ENCODE measurements around the gene KREMEN1.

The KREMEN1 gene

GRCh38 chr22:29136782-29137700 is 64.2 kb downstream of the KREMEN1 start:
- DNase-seq, result no peak

DNA sequence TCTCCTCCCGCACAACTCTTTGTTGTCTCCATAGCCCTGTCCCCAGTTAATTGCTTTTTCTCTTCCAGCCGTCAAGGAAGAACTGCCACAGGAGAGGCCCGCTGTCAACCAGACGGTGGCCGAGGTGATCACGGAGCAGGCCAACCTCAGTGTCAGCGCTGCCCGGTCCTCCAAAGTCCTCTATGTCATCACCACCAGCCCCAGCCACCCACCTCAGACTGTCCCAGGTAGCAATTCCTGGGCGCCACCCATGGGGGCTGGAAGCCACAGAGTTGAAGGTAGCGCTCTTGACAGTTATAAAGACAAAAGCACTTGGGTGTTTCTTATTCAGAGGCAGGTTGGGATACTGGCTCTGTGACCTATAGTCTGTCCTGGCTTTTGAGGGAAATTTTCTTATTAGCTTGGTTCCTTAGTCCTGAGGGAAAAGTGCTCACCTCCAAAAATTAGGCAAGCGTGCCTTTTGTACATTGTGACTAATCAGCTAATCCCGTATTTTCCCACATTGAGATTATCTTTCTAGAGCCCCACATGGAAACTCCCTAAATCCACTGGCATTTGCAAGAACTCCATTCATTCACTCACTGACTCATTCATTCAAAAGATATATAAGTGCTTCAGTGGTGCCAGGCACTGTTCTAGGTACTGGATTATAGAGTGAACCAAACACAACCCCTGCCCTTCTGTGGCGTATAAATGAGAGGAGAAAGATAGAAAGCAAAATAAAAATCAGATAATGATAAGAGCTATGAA is 65.9 kb downstream of the KREMEN1 start:
- no peak for DNase-seq

DNA sequence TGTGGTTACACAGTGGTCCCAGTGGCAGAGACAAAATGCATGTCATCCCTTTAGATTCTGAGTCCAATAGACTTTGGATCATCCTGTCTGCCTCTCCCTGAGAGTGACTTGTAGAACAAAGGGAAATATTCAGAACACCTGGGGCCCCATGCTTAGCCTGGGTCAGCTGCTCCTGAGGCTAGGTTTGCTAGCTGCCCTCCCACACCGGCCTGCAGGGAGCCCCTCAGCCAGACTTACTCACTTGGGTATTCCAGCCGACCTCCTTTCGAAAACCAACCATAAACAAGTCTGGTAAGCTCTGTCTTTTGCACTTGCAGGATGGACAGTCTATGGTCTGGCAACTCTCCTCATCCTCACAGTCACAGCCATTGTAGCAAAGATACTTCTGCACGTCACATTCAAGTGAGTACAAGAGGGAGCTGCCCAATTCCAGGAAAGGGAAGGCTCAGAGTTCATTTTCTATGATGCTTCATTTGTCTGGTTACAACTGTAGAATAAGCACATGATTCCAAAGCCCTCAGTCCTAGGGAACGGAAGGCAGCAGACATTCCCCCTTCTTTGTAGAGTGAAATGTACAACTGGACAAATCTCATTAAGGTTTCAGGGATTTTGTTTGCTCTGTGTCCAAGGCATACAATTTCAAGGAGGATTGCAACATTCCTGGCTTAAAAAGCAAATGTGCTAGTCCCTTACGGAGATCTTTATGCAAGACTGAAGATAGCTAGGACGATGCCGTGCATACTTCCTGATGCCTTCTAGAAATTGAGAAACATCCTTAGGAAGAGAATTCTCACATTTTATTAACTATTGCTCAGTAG is 67.3 kb downstream of the KREMEN1 start:
- no peak for DNase-seq

GRCh38 chr22:29141078-29141688 is 68.3 kb downstream of the KREMEN1 start:
- no peak for DNase-seq

DNA sequence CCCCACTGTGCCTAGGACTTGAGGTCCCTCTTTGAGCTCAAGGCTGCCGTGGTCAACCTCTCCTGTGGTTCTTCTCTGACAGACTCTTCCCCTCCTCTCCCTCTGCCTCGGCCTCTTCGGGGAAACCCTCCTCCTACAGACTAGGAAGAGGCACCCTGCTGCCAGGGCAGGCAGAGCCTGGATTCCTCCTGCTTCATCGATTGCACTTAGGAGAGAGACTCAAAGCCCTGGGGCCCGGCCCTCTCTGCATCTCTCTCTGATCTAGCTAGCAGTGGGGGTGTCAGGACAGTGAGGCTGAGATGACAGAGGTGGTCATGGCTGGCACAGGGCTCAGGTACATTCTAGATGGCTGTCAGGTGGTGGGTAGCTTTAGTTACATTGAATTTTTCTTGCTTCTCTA is 69.3 kb downstream of the KREMEN1 start:
- no peak for DNase-seq

DNA sequence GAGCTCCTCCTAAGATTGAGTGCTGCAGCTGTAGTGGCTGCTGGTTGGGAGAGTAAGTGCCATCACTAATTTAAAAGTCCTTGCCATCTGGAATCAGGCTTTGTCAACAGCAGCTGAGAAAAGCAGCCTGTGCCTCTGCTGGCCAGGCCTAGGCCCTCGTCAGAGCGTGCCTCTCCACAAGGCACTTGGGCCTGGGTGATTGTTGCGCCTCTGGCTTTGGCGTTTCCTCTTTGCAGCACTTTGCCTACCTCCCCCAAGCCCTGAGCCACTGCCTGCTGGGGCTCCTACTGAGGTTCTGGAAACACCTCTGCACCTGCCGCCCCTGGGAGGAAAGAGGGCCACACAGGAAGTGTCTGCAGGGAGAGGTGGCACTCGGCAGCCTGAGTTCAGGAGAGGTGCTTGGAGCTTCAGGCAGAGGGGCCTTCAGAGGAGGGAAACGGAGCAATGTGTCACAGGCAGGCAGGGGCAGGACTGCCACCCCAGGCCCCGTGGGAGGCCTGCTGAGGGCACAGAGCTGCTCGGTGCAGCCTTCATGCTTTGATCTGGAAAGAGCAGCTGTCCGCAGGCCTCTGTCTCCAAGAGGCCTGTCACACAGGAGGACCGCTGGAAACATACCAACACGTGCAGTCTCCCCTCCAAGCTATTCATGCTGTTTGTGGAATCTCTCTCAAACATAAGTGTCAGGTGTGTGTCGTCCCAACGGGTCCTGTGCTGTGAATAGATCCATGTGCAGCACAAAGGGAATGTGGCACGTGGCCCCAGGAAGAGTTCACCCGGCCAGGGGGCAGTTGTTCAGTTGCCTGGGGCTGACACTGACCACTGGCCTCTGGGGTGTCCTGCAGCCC is 71.3 kb downstream of the KREMEN1 start:
- DNase-seq, result no peak

DNA sequence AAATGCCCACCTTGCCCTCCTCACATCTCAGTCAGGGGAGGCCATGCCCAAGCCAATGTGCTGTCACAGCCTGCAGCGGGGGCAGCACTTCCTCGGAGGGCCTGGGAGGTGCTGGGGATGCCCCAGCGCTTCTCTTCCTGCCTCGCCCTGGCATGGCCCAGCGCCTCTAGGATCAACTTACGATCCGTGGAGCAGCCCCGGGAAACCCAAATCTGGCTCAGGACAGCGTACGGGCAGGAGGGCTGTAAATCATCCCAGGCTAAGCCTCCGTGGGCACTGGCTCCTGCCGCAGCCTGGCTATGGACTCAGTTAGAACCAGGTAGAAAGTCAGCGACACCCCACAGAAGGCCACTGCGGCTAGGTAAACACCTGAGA is 71.9 kb downstream of the KREMEN1 start:
- no peak for DNase-seq

GRCh38 chr22:29145321-29146072 is 72.7 kb downstream of the KREMEN1 start:
- DNase-seq, result no peak

GRCh38 chr22:29146091-29146560 is 73.3 kb downstream of the KREMEN1 start:
- DNase-seq, result no peak

DNA sequence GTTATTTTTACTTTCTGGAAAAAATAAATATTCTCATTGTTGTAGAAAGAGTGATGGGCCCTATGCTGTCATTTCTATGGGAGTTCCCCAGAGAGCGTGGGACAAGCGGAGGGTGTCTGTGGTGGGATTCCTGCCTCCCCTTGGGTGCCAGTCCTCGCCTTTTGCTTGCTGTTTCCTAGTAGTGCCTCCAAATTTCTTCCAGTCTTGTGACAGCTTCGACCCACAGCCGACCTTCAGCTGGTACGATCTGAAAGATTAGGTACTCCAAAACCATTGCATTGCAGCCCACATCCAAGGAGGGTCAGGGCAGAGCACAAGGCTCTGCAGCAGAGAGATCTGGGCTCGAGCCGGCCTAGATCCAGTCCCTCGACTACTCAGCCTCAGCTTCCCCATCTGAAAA is 73.9 kb downstream of the KREMEN1 start:
- no peak for DNase-seq

DNA sequence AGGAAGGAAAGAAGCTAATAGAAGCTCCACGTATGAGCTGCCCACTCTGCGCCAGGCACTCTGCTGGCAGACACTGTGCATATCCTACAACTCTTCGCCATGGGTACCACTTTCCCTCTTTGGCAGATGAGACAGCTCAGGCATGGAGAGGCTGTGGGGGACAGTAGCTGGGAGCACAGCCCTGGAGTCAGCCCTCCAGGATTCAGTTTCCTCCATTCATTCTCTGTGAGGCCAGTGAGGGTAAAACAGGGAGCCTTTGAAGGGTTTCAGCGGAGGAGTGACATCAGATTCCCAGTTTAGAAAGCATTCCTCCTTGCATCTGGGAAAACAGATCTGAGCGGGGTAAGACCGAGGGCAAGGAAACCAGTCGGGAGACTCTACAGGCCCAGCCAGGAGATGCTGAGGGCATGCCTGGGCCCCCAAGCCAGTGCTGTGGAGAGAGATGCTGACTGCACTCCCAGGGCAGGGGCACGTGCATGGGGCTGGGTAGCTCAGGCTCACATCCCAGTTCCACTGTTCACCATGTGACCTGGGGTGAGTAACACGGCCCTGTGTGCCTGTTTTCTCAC is 74.6 kb downstream of the KREMEN1 start:
- no peak for DNase-seq

- no peak for DNase-seq
Observed at GRCh38 chr22:29148036-29148435, 75.2 kb downstream of the KREMEN1 start.

DNA sequence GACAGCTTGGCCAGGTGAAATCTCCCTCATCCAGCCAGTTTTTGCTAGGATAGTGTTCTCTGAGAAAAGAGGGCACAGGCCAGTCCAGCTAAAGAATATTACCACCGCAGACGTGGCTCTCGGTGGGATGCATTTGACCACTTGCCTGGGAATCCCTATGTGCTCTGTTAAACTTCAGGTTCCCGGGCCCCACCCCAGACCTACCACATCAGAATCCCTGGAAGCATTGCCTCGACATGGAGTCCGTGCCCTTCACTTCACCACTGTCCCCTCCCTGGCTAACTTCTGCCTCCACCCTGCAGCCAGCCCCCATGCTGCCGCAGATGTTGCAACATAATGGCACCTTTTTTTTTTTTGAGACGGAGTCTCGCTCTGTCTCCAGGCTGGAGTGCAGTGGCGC is 76.0 kb downstream of the KREMEN1 start:
- DNase-seq, result no peak

- DNase-seq, result no peak
Observed at GRCh38 chr22:29149841-29150555, 77.2 kb downstream of the KREMEN1 start.

DNA sequence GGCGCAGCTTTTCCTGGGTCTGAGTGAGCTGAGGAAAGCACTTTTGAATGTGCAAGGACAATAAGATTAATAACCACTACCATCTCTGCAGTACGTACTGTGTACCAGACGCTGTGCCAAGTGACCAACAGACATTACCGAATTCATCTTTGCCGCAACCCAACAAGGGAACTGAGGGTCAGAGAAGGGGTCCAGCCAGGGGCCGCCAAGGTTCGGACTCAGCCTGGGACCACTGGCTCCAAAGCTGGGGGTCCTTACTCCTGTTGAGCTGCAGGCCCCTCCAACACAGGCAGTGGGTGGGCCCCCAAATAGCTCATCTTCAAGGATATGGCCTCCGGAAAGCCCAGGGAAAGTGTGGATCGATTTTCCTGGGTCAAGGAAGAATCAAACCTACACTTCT is 77.9 kb downstream of the KREMEN1 start:
- DNase-seq, result no peak

GRCh38 chr22:29151316-29151715 is 78.5 kb downstream of the KREMEN1 start:
- DNase-seq, result no peak

GRCh38 chr22:29152045-29152953 is 79.5 kb downstream of the KREMEN1 start:
- no peak for DNase-seq

- no peak for DNase-seq
Observed at GRCh38 chr22:29152954-29153719, 80.3 kb downstream of the KREMEN1 start.
